SK-N-SH treated with all-trans-retinoic acid at 6 μM for 48 hours (cell line): Measurements from ENCODE around the gene NDUFB7.

Source experiments
- ATAC-seq: fragments of 200-7000 bp; cut with Tn5 transposase; 3 replicates; pipeline ENCODE4 v1.9.1; 2020; ENCODE audit warnings: mild to moderate bottlenecking, moderate library complexity
- ARNTL ChIP-seq: fragments of 450-650 bp; formaldehyde crosslinking; IDR thresholded peaks from 2 replicates; pipeline ENCODE4 v1.5.0; 2020; ENCODE audit warnings: low read depth, mild to moderate bottlenecking, moderate library complexity, borderline replicate concordance
- BACH2 ChIP-seq: fragments of 250-450 bp; sonication (Bioruptor Pico); IDR thresholded peaks from 2 replicates; pipeline ENCODE4 v1.9.0; 2021; ENCODE audit warnings: mild to moderate bottlenecking, borderline replicate concordance
- CREB5 ChIP-seq: fragments of 250-450 bp; sonication (Bioruptor Pico); IDR thresholded peaks from 2 replicates; pipeline ENCODE4 v1.5.1; 2020; ENCODE audit warnings: low read depth, mild to moderate bottlenecking, moderate library complexity
- CSDC2 ChIP-seq: fragments of 250-450 bp; sonication (Bioruptor Pico); IDR thresholded peaks from 2 replicates; pipeline ENCODE4 v1.5.0; 2020; ENCODE audit warnings: mild to moderate bottlenecking, moderate library complexity
- ESRRG ChIP-seq: fragments of 250-450 bp; sonication (Bioruptor Pico); IDR thresholded peaks from 2 replicates; pipeline ENCODE4 v1.6.1; 2021; ENCODE audit warnings: mild to moderate bottlenecking
- GLIS3 ChIP-seq: fragments of 250-450 bp; sonication (Bioruptor Pico); IDR thresholded peaks from 2 replicates; pipeline ENCODE4 v1.5.0; 2020; ENCODE audit warnings: mild to moderate bottlenecking, moderate library complexity
- ISL1 ChIP-seq: fragments of 250-450 bp; sonication (Bioruptor Pico); IDR thresholded peaks from 2 replicates; pipeline ENCODE4 v2.1.2; 2022; ENCODE audit warnings: mild to moderate bottlenecking, moderate library complexity
- OSR1 ChIP-seq: fragments of 250-450 bp; sonication (Bioruptor Pico); IDR thresholded peaks from 2 replicates; pipeline ENCODE4 v1.8.0; 2022; ENCODE audit warnings: moderate library complexity, mild to moderate bottlenecking, inconsistent platforms
- PPARA ChIP-seq: fragments of 250-450 bp; sonication (Bioruptor Pico); IDR thresholded peaks from 2 replicates; pipeline ENCODE4 v1.5.0; 2020; ENCODE audit warnings: mild to moderate bottlenecking, borderline replicate concordance
- RARB ChIP-seq: fragments of 250-450 bp; sonication (Bioruptor Pico); IDR thresholded peaks from 2 replicates; pipeline ENCODE4 v1.8.0; 2021; ENCODE audit warnings: mild to moderate bottlenecking, moderate library complexity
- SNAI2 ChIP-seq: fragments of 250-450 bp; sonication (Bioruptor Pico); IDR thresholded peaks from 2 replicates; pipeline ENCODE4 v1.5.0; 2020; ENCODE audit warnings: mild to moderate bottlenecking, moderate library complexity
- TCF4 ChIP-seq: fragments of 250-450 bp; sonication (Bioruptor Pico); IDR thresholded peaks from 2 replicates; pipeline ENCODE4 v1.8.0; 2021; ENCODE audit warnings: mild to moderate bottlenecking, moderate library complexity, borderline replicate concordance
- TOX ChIP-seq: fragments of 250-450 bp; sonication (Bioruptor Pico); IDR thresholded peaks from 2 replicates; pipeline ENCODE4 v1.8.0; 2021; ENCODE audit warnings: mild to moderate bottlenecking, moderate library complexity, borderline replicate concordance
- ZC3H10 ChIP-seq: fragments of 250-450 bp; sonication (Bioruptor Pico); IDR thresholded peaks from 2 replicates; pipeline ENCODE4 v1.5.1; 2021; ENCODE audit warnings: mild to moderate bottlenecking, moderate library complexity
- ZFP3 ChIP-seq: fragments of 250-450 bp; sonication (Bioruptor Pico); IDR thresholded peaks from 2 replicates; pipeline ENCODE4 v1.5.0; 2020; ENCODE audit warnings: mild to moderate bottlenecking, moderate library complexity
- ZNF565 ChIP-seq: fragments of 450-650 bp; formaldehyde crosslinking; conservative IDR thresholded peaks from 2 replicates; pipeline ENCODE4 v1.5.0; 2020; ENCODE audit warnings: low read depth, mild to moderate bottlenecking, moderate library complexity
- ZNF70 ChIP-seq: fragments of 450-650 bp; formaldehyde crosslinking; IDR thresholded peaks from 2 replicates; pipeline ENCODE4 v1.5.0; 2020; ENCODE audit warnings: mild to moderate bottlenecking, moderate library complexity
- ZNF8 ChIP-seq: fragments of 450-650 bp; formaldehyde crosslinking; IDR thresholded peaks from 2 replicates; pipeline ENCODE4 v1.5.0; 2020; ENCODE audit warnings: mild to moderate bottlenecking, moderate library complexity
- TF ChIP-seq, protein P1 (sequence below): fragments of 250-450 bp; sonication (Bioruptor Pico); IDR thresholded peaks from 2 replicates; pipeline ENCODE4 v1.5.0; 2020; ENCODE audit warnings: mild to moderate bottlenecking, moderate library complexity
- TF ChIP-seq, protein P2 (sequence below): fragments of 250-450 bp; sonication (Bioruptor Pico); IDR thresholded peaks from 2 replicates; pipeline ENCODE4 v1.8.0; 2021; ENCODE audit warnings: low read depth, mild to moderate bottlenecking, moderate library complexity, borderline replicate concordance
- TF ChIP-seq, protein P3 (sequence below): fragments of 250-450 bp; sonication (Bioruptor Pico); IDR thresholded peaks from 2 replicates; pipeline ENCODE4 v1.5.1; 2021; ENCODE audit warnings: mild to moderate bottlenecking, moderate library complexity

The NDUFB7 gene

GRCh38 chr19:14526423-14526822 is 45.4 kb downstream of the NDUFB7 start (continued):
- TF ChIP-seq, protein P1, sequence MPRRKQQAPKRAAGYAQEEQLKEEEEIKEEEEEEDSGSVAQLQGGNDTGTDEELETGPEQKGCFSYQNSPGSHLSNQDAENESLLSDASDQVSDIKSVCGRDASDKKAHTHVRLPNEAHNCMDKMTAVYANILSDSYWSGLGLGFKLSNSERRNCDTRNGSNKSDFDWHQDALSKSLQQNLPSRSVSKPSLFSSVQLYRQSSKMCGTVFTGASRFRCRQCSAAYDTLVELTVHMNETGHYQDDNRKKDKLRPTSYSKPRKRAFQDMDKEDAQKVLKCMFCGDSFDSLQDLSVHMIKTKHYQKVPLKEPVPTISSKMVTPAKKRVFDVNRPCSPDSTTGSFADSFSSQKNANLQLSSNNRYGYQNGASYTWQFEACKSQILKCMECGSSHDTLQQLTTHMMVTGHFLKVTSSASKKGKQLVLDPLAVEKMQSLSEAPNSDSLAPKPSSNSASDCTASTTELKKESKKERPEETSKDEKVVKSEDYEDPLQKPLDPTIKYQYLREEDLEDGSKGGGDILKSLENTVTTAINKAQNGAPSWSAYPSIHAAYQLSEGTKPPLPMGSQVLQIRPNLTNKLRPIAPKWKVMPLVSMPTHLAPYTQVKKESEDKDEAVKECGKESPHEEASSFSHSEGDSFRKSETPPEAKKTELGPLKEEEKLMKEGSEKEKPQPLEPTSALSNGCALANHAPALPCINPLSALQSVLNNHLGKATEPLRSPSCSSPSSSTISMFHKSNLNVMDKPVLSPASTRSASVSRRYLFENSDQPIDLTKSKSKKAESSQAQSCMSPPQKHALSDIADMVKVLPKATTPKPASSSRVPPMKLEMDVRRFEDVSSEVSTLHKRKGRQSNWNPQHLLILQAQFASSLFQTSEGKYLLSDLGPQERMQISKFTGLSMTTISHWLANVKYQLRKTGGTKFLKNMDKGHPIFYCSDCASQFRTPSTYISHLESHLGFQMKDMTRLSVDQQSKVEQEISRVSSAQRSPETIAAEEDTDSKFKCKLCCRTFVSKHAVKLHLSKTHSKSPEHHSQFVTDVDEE (CRISPR knock-in tag): no peak
- TF ChIP-seq CSDC2 (CRISPR knock-in tag): no peak
- no peak for TF ChIP-seq ZNF565 (CRISPR knock-in tag)
- no peak for TF ChIP-seq TOX
- TF ChIP-seq GLIS3 (CRISPR knock-in tag): no peak
- no peak for TF ChIP-seq ARNTL (CRISPR knock-in tag)
- no peak for TF ChIP-seq ZFP3 (CRISPR knock-in tag)
- TF ChIP-seq ESRRG (CRISPR knock-in tag): no peak
- TF ChIP-seq RARB (CRISPR knock-in tag): no peak

DNA sequence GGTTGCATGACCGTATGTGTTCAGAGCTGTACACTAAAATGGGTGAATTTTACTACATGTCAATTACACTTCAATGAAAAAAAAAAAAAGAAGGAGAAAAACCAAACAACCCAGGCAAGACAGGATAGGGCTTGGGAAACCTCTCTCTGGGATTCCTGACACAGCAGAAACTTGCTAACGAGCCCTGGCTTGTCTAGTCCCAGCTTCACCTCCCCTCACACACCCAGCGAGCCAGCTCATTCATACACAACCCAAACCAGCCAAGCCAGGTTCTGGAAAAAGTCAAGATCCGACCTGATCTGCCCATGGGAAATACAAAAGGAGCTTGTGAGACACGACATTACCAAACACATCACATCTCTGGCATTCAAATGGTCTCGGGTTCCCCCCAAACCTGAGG is 46.1 kb downstream of the NDUFB7 start:
- no peak for ATAC-seq
- TF ChIP-seq ZNF565 (CRISPR knock-in tag): no peak
- TF ChIP-seq ESRRG (CRISPR knock-in tag): no peak
- TF ChIP-seq GLIS3 (CRISPR knock-in tag): no peak
- no peak for TF ChIP-seq TOX
- TF ChIP-seq RARB (CRISPR knock-in tag): no peak
- no peak for TF ChIP-seq PPARA (CRISPR knock-in tag)
- no peak for TF ChIP-seq ISL1 (CRISPR knock-in tag)
- TF ChIP-seq ZNF8 (CRISPR knock-in tag): no peak
- TF ChIP-seq, protein P1 (CRISPR knock-in tag): no peak
- TF ChIP-seq BACH2 (CRISPR knock-in tag): no peak
- TF ChIP-seq, protein P2, sequence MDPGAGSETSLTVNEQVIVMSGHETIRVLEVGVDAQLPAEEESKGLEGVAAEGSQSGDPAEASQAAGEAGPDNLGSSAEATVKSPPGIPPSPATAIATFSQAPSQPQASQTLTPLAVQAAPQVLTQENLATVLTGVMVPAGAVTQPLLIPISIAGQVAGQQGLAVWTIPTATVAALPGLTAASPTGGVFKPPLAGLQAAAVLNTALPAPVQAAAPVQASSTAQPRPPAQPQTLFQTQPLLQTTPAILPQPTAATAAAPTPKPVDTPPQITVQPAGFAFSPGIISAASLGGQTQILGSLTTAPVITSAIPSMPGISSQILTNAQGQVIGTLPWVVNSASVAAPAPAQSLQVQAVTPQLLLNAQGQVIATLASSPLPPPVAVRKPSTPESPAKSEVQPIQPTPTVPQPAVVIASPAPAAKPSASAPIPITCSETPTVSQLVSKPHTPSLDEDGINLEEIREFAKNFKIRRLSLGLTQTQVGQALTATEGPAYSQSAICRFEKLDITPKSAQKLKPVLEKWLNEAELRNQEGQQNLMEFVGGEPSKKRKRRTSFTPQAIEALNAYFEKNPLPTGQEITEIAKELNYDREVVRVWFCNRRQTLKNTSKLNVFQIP: no peak
- TF ChIP-seq ZNF70 (CRISPR knock-in tag): no peak
- no peak for TF ChIP-seq CSDC2 (CRISPR knock-in tag)
- no peak for TF ChIP-seq ARNTL (CRISPR knock-in tag)
- no peak for TF ChIP-seq TCF4 (CRISPR knock-in tag)
- TF ChIP-seq ZFP3 (CRISPR knock-in tag): no peak

- TF ChIP-seq ESRRG (CRISPR knock-in tag) (no peak), ZC3H10 (CRISPR knock-in tag) (no peak), TCF4 (CRISPR knock-in tag) (no peak), OSR1 (CRISPR knock-in tag) (no peak), SNAI2 (CRISPR knock-in tag) (no peak), CSDC2 (CRISPR knock-in tag) (no peak)
These were observed 51.3 kb downstream of the NDUFB7 start for GRCh38 chr19:14520543-14520942.

GRCh38 chr19:14519860-14520407 is 51.9 kb downstream of the NDUFB7 start:
- no peak; the same call in 1 of the 3 replicates for ATAC-seq

More at GRCh38 chr19:14520543-14520942, 51.3 kb downstream of the NDUFB7 start:
- no peak for ATAC-seq

More at GRCh38 chr19:14519860-14520407, 51.9 kb downstream of the NDUFB7 start:
- no peak for TF ChIP-seq CREB5
- TF ChIP-seq ISL1 (CRISPR knock-in tag): peak; percentile 37
- 0 out of 2 replicates have a peak, but pooled peaks have one; percentile 15 for TF ChIP-seq ZFP3 (CRISPR knock-in tag)
- TF ChIP-seq, protein P3, sequence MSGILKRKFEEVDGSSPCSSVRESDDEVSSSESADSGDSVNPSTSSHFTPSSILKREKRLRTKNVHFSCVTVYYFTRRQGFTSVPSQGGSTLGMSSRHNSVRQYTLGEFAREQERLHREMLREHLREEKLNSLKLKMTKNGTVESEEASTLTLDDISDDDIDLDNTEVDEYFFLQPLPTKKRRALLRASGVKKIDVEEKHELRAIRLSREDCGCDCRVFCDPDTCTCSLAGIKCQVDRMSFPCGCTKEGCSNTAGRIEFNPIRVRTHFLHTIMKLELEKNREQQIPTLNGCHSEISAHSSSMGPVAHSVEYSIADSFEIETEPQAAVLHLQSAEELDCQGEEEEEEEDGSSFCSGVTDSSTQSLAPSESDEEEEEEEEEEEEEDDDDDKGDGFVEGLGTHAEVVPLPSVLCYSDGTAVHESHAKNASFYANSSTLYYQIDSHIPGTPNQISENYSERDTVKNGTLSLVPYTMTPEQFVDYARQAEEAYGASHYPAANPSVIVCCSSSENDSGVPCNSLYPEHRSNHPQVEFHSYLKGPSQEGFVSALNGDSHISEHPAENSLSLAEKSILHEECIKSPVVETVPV (CRISPR knock-in tag): no peak
